ENCODE results near the gene NFATC2. TPM values are rescaled to one million over a fixed set of nuclear protein-coding genes. Genes with fewer than 3 reads are reported as not detected.

NFATC2 gene
- total RNA-seq, 4 donors from 2014 or later: 5.3 to 22.5 (median 11.5) TPM

DNA sequence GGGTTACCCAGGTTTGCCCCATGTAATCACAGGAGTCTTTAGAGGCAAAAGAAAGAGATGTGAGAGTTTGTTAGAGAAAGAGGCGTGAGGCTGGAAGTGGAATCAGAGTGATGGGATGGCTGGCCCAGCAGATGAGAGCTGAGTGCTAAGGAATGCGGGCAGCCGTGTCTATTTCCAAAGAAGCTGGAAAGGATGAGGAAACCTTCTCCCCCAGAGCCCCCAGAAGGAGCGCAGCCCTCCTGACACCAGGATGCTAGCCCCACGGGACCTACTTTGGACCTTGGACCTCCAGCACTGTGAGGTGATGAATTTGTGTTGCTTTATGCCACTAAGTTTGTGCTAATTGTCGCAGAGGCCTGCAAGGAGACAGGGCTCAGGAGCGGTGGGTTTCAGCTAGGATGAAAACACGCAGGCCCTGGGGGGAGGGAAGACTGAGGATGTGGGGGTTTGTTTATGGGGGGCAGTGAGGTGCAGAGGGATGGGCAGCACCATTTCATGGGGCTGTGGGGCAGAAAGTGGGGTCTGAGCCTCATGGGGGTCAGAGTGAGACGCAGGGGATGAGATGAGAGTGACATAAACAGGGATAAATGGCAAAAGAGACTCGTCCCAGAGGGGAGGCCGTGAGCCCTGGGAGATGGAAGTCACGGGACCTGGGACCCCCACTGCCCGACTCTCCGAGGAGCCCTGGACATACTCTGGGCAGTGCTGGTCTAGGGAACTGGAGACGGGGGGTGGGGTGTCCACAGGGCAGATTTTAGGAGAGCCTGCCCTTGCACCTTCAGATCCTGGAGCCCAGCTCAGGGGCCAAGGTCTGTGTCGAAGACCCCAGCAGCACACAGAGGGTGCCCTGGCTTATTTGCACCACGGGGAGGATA, 160.2 kb downstream of the NFATC2 start:
- Histone ChIP-seq H3K4me1 (peaks cover 0 to 12% (median 6%) of the 10 kb centered on the region in 4 donors), H3K27me3 (no peaks in the 10 kb centered on the region), H3K36me3 (no peaks in the 10 kb centered on the region), H3K9me3 (no peaks in the 10 kb centered on the region), H3K27ac (no peak overlapping the region), H3K4me3 (no peak overlapping the region)
- intact Hi-C loops (cut with DNase I; ENCODE audit: low total_unique reads) (no loop called here), in situ Hi-C loops (cut with MboI; ENCODE audit: low pct_ligation_motif_present in 1 of 4, low pct_unique_long_range_greater_than_20kb in 1 of 4, low sequenced_read_pairs in 3 of 4) (loop anchor here in 1 of 4 donors (25.0 kb wide), 1 partner anchor 205 kb away; no protein-coding TSS in a partner anchor)
- no peak for TF ChIP-seq POLR2AphosphoS5 (IDR thresholded peaks at IDR 0.05)
- TF ChIP-seq EP300 (IDR thresholded peaks at IDR 0.05; ENCODE audit: low read depth): no peak
- TF ChIP-seq POLR2A (IDR thresholded peaks at IDR 0.05): no peak
- TF ChIP-seq, protein P1, sequence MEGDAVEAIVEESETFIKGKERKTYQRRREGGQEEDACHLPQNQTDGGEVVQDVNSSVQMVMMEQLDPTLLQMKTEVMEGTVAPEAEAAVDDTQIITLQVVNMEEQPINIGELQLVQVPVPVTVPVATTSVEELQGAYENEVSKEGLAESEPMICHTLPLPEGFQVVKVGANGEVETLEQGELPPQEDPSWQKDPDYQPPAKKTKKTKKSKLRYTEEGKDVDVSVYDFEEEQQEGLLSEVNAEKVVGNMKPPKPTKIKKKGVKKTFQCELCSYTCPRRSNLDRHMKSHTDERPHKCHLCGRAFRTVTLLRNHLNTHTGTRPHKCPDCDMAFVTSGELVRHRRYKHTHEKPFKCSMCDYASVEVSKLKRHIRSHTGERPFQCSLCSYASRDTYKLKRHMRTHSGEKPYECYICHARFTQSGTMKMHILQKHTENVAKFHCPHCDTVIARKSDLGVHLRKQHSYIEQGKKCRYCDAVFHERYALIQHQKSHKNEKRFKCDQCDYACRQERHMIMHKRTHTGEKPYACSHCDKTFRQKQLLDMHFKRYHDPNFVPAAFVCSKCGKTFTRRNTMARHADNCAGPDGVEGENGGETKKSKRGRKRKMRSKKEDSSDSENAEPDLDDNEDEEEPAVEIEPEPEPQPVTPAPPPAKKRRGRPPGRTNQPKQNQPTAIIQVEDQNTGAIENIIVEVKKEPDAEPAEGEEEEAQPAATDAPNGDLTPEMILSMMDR (IDR thresholded peaks at IDR 0.05): no peak
- 75 to 78% methylated on average over 8 to 17 of the region's 17 CpGs for WGBS, 2 donors (ENCODE audit: low coverage in 1 of 2)
- no peak for DNase-seq

DNA sequence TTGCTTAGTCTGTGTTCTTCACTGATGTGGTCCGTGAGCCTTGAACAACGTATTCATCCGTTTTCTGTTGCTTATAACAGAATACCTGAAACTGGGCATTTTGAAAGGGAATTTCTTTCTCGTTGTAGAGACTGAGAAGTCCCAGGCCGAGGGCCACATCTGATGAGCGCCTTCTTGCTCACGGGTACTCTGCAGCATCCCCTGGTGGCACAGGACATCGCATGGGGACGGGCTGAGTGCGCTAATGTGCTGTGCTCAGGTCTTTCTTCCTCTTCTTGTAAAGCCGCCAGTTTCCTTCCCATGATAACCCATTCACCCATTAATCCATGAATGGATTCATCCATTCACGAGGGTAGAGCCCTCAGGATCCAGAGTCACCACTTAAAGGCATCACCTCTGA, 161.0 kb downstream of the NFATC2 start:
- no peaks in the 10 kb centered on the region for H3K9me3 ChIP-seq
- intact Hi-C loops (cut with DNase I; ENCODE audit: low total_unique reads) (no loop called here), in situ Hi-C loops (cut with MboI; ENCODE audit: low pct_ligation_motif_present in 1 of 4, low pct_unique_long_range_greater_than_20kb in 1 of 4, low sequenced_read_pairs in 3 of 4) (loop anchor here in 1 of 4 donors (25.0 kb wide), 1 partner anchor 206 kb away; no protein-coding TSS in a partner anchor)
- H3K4me3 ChIP-seq: no peak overlapping the region
- WGBS, 2 donors (ENCODE audit: low coverage in 1 of 2): 93 to 97% methylated on average over 6 to 12 of the region's 12 CpGs
- no peaks in the 10 kb centered on the region for H3K36me3 ChIP-seq
- no peaks in the 10 kb centered on the region for H3K27me3 ChIP-seq
- TF ChIP-seq POLR2AphosphoS5 (IDR thresholded peaks at IDR 0.05) (no peak), POLR2A (IDR thresholded peaks at IDR 0.05) (no peak)
- TF ChIP-seq, protein P1 (IDR thresholded peaks at IDR 0.05): no peak
- DNase-seq: no peak
- peaks cover 0 to 12% (median 6%) of the 10 kb centered on the region in 4 donors for H3K4me1 ChIP-seq
- no peak overlapping the region for H3K27ac ChIP-seq

DNA sequence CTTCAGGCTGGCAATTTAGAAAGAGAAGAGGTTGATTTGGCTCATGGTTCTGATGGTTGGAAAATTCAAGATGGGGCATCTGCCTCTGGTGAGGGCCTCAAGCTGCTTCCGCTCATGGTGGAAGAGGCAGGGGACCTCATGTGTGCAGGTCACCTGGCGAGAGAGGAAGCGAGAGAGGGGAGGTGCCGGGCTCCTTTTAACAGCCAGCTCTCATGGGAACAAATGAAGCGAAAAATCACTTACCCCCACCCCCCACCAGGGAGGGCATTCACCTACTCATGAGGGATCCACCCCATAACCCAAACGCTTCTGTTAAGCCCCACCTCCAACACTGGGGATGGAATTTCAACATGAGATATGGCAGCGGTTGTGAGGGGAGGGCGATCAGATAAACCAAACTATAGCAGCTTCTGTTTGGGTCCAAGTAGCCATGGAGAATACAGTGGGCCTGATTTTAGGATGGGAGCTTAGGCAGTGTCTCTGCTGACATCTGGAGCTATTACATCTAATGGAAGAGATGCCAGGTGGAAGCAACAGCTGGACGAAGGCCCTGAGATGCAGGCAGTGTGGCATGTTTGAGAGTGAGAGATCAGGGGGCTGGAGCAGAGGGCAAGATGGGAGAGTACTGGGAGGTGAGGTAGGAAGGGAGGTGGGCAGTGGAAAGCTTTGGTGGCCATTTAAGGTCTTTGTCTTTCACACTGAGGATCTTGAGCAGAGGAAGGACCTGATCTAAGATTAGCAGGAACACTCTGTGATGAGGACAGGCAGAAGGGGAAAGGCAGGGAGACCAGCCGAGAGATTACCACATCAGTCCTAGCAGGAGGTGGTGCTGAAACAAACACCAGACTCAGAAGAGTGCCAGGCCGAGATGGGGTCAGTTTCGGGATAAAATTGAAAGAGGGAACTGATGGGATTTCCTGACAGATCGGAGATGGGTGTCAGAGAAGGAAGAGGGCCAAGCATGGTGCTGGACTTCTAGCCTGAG, 161.8 kb downstream of the NFATC2 start:
- Histone ChIP-seq H3K4me3 (no peak overlapping the region), H3K27ac (no peak overlapping the region), H3K4me1 (peaks cover 0 to 12% (median 6%) of the 10 kb centered on the region in 4 donors), H3K27me3 (no peaks in the 10 kb centered on the region), H3K9me3 (no peaks in the 10 kb centered on the region), H3K36me3 (no peaks in the 10 kb centered on the region)
- intact Hi-C loops (cut with DNase I; ENCODE audit: low total_unique reads) (no loop called here), in situ Hi-C loops (cut with MboI; ENCODE audit: low pct_ligation_motif_present in 1 of 4, low pct_unique_long_range_greater_than_20kb in 1 of 4, low sequenced_read_pairs in 3 of 4) (loop anchor here in 1 of 4 donors (25.0 kb wide), 1 partner anchor 207 kb away; no protein-coding TSS in a partner anchor)
- no peak for TF ChIP-seq POLR2AphosphoS5 (IDR thresholded peaks at IDR 0.05)
- no peak for TF ChIP-seq POLR2A (IDR thresholded peaks at IDR 0.05)
- TF ChIP-seq, protein P1 (IDR thresholded peaks at IDR 0.05): no peak
- TF ChIP-seq EP300 (IDR thresholded peaks at IDR 0.05; ENCODE audit: low read depth): no peak
- no peak for DNase-seq
- WGBS, 2 donors (ENCODE audit: low coverage in 1 of 2): 83% methylated on average over 5 to 13 of the region's 13 CpGs
